Esophagus squamous epithelium (tissue), 5 donors: ENCODE measurements around the gene ABLIM3. TPM values are rescaled to one million over a fixed set of nuclear protein-coding genes. Genes with fewer than 3 reads are reported as not detected.

Experiments used
- DNase-seq: peaks from one replicate; lab custom pipeline; 2025; lab: John Stamatoyannopoulos, UW
- H3K27ac ChIP-seq, 4 donors: fragments of 200-600 bp; sonication (generic); one replicate each; pipeline ENCODE4 v1.5.1; 2016 to 2019; ENCODE audit warnings: mild to moderate bottlenecking in 1 of 4
- H3K27me3 ChIP-seq, 4 donors: fragments of 200-600 bp; sonication (generic); 1 replicate in 3 of 4; 2 replicates in 1 of 4; pipeline versions ENCODE4 v1.5.1 to v1.6.0; 2017 to 2021; ENCODE audit warnings: antibody characterized with exemption in 1 of 4
- H3K36me3 ChIP-seq, 3 donors: fragments of 200-600 bp; sonication (generic); one replicate each; pipeline ENCODE4 v1.5.1; 2016 to 2019
- H3K4me1 ChIP-seq, 3 donors: fragments of 200-600 bp; sonication (generic); one replicate each; pipeline ENCODE4 v1.5.1; 2017 to 2019
- H3K4me3 ChIP-seq, 4 donors: fragments of 200-600 bp; sonication (generic); 1 replicate in 3 of 4; 2 replicates in 1 of 4; pipeline ENCODE4 v1.5.1; 2016 to 2019; ENCODE audit warnings: mild to moderate bottlenecking in 2 of 4, moderate library complexity in 1 of 4
- H3K9me3 ChIP-seq, 3 donors: fragments of 200-600 bp; sonication (generic); one replicate each; pipeline ENCODE4 v1.5.1; 2016 to 2019
- CTCF ChIP-seq, 6 experiments: fragments of 450-650 bp in 4 of 6; fragments of 200-600 bp in 2 of 6; sonication (generic) in 2 of 6; IDR thresholded peaks; one replicate each; pipeline ENCODE4 v1.5.1; 2016 to 2019; ENCODE audit warnings: antibody characterized with exemption in 6 of 6, mild to moderate bottlenecking in 4 of 6, moderate library complexity in 4 of 6
- POLR2A ChIP-seq, 4 donors: fragments of 450-650 bp; IDR thresholded peaks; one replicate each; pipeline ENCODE4 v1.6.1; 2017; ENCODE audit warnings: antibody characterized with exemption in 4 of 4, mild to moderate bottlenecking in 4 of 4, moderate library complexity in 3 of 4
- WGBS, 2 donors: methylation state at CpG; one replicate each; pipeline ENCODE4 v1.1.5; 2018; 5-methylcytosine and 5-hydroxymethylcytosine counted together
- intact Hi-C: fragments of 100-400 bp; cut with DNase I; formaldehyde crosslinking; loops from one replicate; pipeline ENCODE4 v1.15.0; 2022
- total RNA-seq, 4 donors: library from RNA; depleted of rRNA; stranded (reverse); fragments of >200 nt; gene quantifications; one replicate each; pipeline ENCODE4 v1.1.0, GENCODE V29; 2016
- donor health status: DM: yes; HTN: yes; CAD: no.

The ABLIM3 gene
- 10 to 100 TPM; 10.6 to 47.7 (median 27.1) TPM for total RNA-seq

GRCh38 chr5:149141224-149141956 lies at the start of gene ABLIM3:
TSS of gene ABLIM3 (plus strand) at chr5:149141493. CDS start at chr5:149142096, 603 bp downstream.
- intact Hi-C loops, result loop anchor here (5.0 to 10.0 kb wide), 2 partner anchors 86 to 123 kb away; no protein-coding TSS in a partner anchor

GRCh38 chr5:149093625-149094024 lies 47.7 kb upstream of the ABLIM3 start:
- Histone ChIP-seq H3K4me3 (no peak overlapping the region), H3K9me3 (peaks cover 0 to 15% (median 0%) of the 10 kb centered on the region in 3 donors), H3K4me1 (peaks cover 4 to 13% (median 4%) of the 10 kb centered on the region in 3 donors), H3K36me3 (no peaks in the 10 kb centered on the region), H3K27ac (no peak overlapping the region), H3K27me3 (no peaks in the 10 kb centered on the region)
- TF ChIP-seq CTCF (IDR thresholded peaks at IDR 0.05) (no peak), POLR2A (IDR thresholded peaks at IDR 0.05) (no peak)
- DNase-seq, result no peak
- 0 to 67% methylated on average over 1 to 2 of the region's 2 CpGs for WGBS, 2 donors
- intact Hi-C loops, result no loop called here

More at GRCh38 chr5:149141224-149141956, at the start of gene ABLIM3:
- no peaks in the 10 kb centered on the region for H3K9me3 ChIP-seq
- peak within 1 kb of the TSS; percentile 46 to 81 (median 75) for H3K4me3 ChIP-seq
- H3K4me1 ChIP-seq, result peaks cover 0 to 51% (median 6%) of the 10 kb centered on the region in 3 donors
- peaks cover 0 to 5% (median 0%) of the 10 kb centered on the region in 4 donors for H3K27me3 ChIP-seq
- TF ChIP-seq CTCF (IDR thresholded peaks at IDR 0.05) (peak; percentile 70 to 95 (median 86)), POLR2A (IDR thresholded peaks at IDR 0.05) (no peak)
- H3K36me3 ChIP-seq, result no peaks in the 10 kb centered on the region
- H3K27ac ChIP-seq, result peak within 1 kb of the TSS; percentile 77 to 89 (median 88)
- WGBS, 2 donors, result 14 to 40% methylated on average over 8 to 18 of the region's 54 CpGs
- DNase-seq, result no peak

GRCh38 chr5:149094996-149095395 lies 46.3 kb upstream of the ABLIM3 start:
- no peak for DNase-seq
- peak overlapping the region in 2 of 4 donors; percentile 49 to 70 for H3K27ac ChIP-seq
- H3K9me3 ChIP-seq, result peaks cover 0 to 21% (median 2%) of the 10 kb centered on the region in 3 donors
- no peaks in the 10 kb centered on the region for H3K27me3 ChIP-seq
- intact Hi-C loops, result no loop called here
- WGBS, 2 donors, result 65 to 83% methylated on average over 2 of the region's 2 CpGs
- no peaks in the 10 kb centered on the region for H3K36me3 ChIP-seq
- H3K4me1 ChIP-seq, result peaks cover 4 to 13% (median 4%) of the 10 kb centered on the region in 3 donors
- TF ChIP-seq CTCF (IDR thresholded peaks at IDR 0.05), result no peak
- TF ChIP-seq POLR2A (IDR thresholded peaks at IDR 0.05), result no peak
- H3K4me3 ChIP-seq, result no peak overlapping the region

DNA sequence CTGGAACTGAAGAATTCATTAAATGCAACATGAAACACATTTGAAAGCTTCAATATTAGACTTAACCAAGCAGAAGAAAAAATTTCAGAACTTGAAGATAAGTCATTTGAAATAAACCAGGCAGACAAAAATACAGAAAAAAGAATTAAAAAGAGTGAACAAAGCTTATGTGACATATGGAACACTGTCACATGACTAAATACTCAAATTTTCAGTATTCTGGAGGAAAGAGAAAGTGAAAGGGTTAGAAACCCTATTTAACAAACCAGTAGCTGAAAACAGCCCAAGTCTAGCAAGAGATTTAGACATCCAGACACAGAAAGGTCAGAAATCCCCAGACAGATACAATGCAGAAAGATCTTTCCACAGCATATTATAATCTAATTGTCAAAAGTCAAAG lies 41.4 kb upstream of the ABLIM3 start:
- no peak for TF ChIP-seq POLR2A (IDR thresholded peaks at IDR 0.05)
- no peak for TF ChIP-seq CTCF (IDR thresholded peaks at IDR 0.05)
- H3K27ac ChIP-seq, result no peak overlapping the region
- no peak overlapping the region for H3K4me3 ChIP-seq
- no peaks in the 10 kb centered on the region for H3K36me3 ChIP-seq
- DNase-seq, result no peak
- intact Hi-C loops, result no loop called here
- H3K27me3 ChIP-seq, result no peaks in the 10 kb centered on the region
- peaks cover 0 to 7% (median 0%) of the 10 kb centered on the region in 3 donors for H3K4me1 ChIP-seq
- H3K9me3 ChIP-seq, result peaks cover 0 to 26% (median 4%) of the 10 kb centered on the region in 3 donors

DNA sequence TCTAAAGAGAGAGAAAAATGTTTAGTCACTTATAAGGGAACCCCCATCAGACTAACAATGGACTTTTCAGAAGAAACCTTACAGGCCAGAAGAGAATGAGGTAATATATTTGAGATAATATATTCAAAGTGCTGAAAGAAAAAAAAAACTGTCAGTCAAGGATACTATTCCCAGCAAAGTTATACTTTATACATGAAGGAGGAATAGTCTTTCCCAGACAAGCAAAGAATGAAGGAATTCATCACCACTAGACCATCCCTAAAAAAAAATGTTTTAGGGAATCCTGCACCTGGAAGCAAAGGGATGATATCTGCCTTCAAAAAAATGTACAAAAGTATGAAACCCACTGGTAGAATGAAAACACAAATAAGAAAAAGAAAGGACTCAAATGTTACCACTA lies 41.0 kb upstream of the ABLIM3 start:
- no peaks in the 10 kb centered on the region for H3K36me3 ChIP-seq
- no peaks in the 10 kb centered on the region for H3K27me3 ChIP-seq
- peaks cover 0 to 3% (median 0%) of the 10 kb centered on the region in 3 donors for H3K4me1 ChIP-seq
- H3K27ac ChIP-seq, result no peak overlapping the region
- H3K9me3 ChIP-seq, result peaks cover 0 to 26% (median 4%) of the 10 kb centered on the region in 3 donors
- intact Hi-C loops, result no loop called here
- TF ChIP-seq POLR2A (IDR thresholded peaks at IDR 0.05), result no peak
- TF ChIP-seq CTCF (IDR thresholded peaks at IDR 0.05), result no peak
- no peak overlapping the region for H3K4me3 ChIP-seq
- DNase-seq, result no peak
